ENCODE measurements around the gene KCNH1.

- no peak for TF ChIP-seq ZNF274 (IDR thresholded peaks at IDR 0.05; ENCODE audit: low read length)
- TF ChIP-seq ZNF274 (tag by site-specific recombination; IDR thresholded peaks at IDR 0.05; ENCODE audit: borderline replicate concordance), result no peak
- no peak for TF ChIP-seq REPIN1 (tag by site-specific recombination; IDR thresholded peaks at IDR 0.05; ENCODE audit: low read depth)
- no peak for TF ChIP-seq ZBTB49 (tag by site-specific recombination; IDR thresholded peaks at IDR 0.05; ENCODE audit: low read depth)
- TF ChIP-seq ZNF473 (tag by site-specific recombination; IDR thresholded peaks at IDR 0.05), result no peak
These were observed 19.5 kb downstream of the KCNH1 start for GRCh38 chr1:211114446-211114845.

All from HEK293 (cell line).